ENCODE data around the gene SPOCK1. TPM values are rescaled to one million over a fixed set of nuclear protein-coding genes. Genes with fewer than 3 reads are reported as not detected.

Gene SPOCK1
- total and polyA plus RNA-seq, 2 of the 4 experiments (the other 2 are of a cell fraction): 5.0 to 20.3 TPM

DNA sequence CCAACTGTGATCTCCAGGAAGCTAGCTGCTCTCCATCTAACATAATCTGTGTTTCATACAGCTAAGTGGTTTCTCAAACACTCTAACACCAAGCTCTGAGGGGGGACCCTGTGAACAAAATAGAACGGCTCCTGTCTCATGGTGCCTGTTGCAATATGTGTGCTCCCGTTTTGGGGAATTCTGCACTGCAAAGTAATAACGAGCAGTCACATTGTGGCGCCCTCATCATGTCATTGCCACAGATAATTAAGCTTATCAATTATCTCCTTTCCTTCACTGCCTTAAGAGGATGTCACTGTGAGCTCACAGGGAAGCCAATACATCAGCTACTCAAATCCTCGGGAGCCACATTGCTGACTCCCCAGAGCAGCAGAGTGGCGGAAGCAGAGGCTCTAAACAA, 416.2 kb downstream of the SPOCK1 start:
- in situ Hi-C loops (cut with MboI; ENCODE audit: low sequenced_read_pairs) (no loop called here), intact Hi-C loops (cut with micrococcal nuclease) (no loop called here)

More for the DNA sequence above, 416.2 kb downstream of the SPOCK1 start:
- Histone ChIP-seq H3K79me1 (ENCODE audit: low read depth in 1 of 2, low read length in 2 of 2) (no peaks in the 10 kb centered on the region), H3K4me1 (ENCODE audit: control insufficient read depth, insufficient read depth, low read length) (no peaks in the 10 kb centered on the region), H3K9me1 (ENCODE audit: insufficient read depth, low read length) (no peaks in the 10 kb centered on the region), H3K4ac (ENCODE audit: low read depth, low read length) (no peak overlapping the region), H3K9me3 (ENCODE audit: control insufficient read depth, insufficient read depth, low read length) (no peaks in the 10 kb centered on the region), H2BK15ac (ENCODE audit: low read depth, low read length) (no peak overlapping the region), H4K5ac (ENCODE audit: low read depth, low read length) (no peak overlapping the region), H3K23ac (ENCODE audit: low read depth, low read length) (no peak overlapping the region), H3K14ac (replicated peaks; ENCODE audit: low read depth, low read length) (no peak overlapping the region), H2AFZ (replicated peaks; ENCODE audit: low read length, poor library complexity) (no peak overlapping the region), H3K18ac (ENCODE audit: low read depth, low read length) (no peak overlapping the region), H2BK5ac (ENCODE audit: low read depth, low read length, poor library complexity, severe bottlenecking) (no peak overlapping the region), H3K9ac (ENCODE audit: low read depth, low read length) (no peak overlapping the region), H2BK20ac (ENCODE audit: low read depth, low read length) (no peak overlapping the region), H3K27ac (ENCODE audit: insufficient read depth, low read length) (no peak overlapping the region), H3K56ac (ENCODE audit: extremely low read depth, insufficient read depth, low read length) (no peak overlapping the region), H2AK9ac (replicated peaks; ENCODE audit: low read depth, low read length, poor library complexity) (no peak overlapping the region), H4K91ac (ENCODE audit: insufficient read depth, low read depth, low read length) (no peak overlapping the region), H2BK120ac (ENCODE audit: low read depth, low read length) (no peak overlapping the region), H3K36me3 (ENCODE audit: control insufficient read depth, insufficient read depth, low read length) (no peaks in the 10 kb centered on the region), H4K8ac (ENCODE audit: low read depth in 2 of 2, low read length in 2 of 2) (no peak overlapping the region), H4K20me1 (ENCODE audit: insufficient read depth, low read length) (no peaks in the 10 kb centered on the region), H3K4me3 (ENCODE audit: insufficient read depth, low read depth, low read length) (no peak overlapping the region), H2AK5ac (ENCODE audit: low read depth, low read length) (no peak overlapping the region), H3K27me3 (ENCODE audit: control insufficient read depth, insufficient read depth, low read length) (no peaks in the 10 kb centered on the region), H3K4me2 (ENCODE audit: low read depth, low read length) (no peak overlapping the region)
- CTCF ChIA-PET: no interaction called here
- TF ChIP-seq BHLHE40 (IDR thresholded peaks at IDR 0.05; ENCODE audit: low read depth, low read length) (no peak), MXI1 (IDR thresholded peaks at IDR 0.05; ENCODE audit: borderline replicate concordance, low read depth, low read length) (no peak), MAZ (IDR thresholded peaks at IDR 0.05; ENCODE audit: borderline replicate concordance, low read depth, low read length) (no peak), NFE2L2 (IDR thresholded peaks at IDR 0.05; ENCODE audit: low read depth, low read length) (no peak), POLR2A (IDR thresholded peaks at IDR 0.05; ENCODE audit: low read depth, low read length) (no peak), CHD1 (IDR thresholded peaks at IDR 0.05; ENCODE audit: low read depth, low read length) (no peak)
- TF ChIP-seq, protein P1, sequence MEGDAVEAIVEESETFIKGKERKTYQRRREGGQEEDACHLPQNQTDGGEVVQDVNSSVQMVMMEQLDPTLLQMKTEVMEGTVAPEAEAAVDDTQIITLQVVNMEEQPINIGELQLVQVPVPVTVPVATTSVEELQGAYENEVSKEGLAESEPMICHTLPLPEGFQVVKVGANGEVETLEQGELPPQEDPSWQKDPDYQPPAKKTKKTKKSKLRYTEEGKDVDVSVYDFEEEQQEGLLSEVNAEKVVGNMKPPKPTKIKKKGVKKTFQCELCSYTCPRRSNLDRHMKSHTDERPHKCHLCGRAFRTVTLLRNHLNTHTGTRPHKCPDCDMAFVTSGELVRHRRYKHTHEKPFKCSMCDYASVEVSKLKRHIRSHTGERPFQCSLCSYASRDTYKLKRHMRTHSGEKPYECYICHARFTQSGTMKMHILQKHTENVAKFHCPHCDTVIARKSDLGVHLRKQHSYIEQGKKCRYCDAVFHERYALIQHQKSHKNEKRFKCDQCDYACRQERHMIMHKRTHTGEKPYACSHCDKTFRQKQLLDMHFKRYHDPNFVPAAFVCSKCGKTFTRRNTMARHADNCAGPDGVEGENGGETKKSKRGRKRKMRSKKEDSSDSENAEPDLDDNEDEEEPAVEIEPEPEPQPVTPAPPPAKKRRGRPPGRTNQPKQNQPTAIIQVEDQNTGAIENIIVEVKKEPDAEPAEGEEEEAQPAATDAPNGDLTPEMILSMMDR (conservative IDR thresholded peaks at IDR 0.05; ENCODE audit: low read depth, low read length): no peak
- WGBS, 2 experiments (ENCODE audit: extremely low coverage in 2 of 2, insufficient read length in 1 of 2): no CpG with 5 or more reads among the region's 6 CpGs
- POLR2A ChIA-PET (ENCODE audit: unreplicated experiment): no interaction called here
- BruUV-seq (replicated peaks): no TSS peak
- dilution Hi-C loops (cut with HindIII; ENCODE audit: low sequenced_read_pairs, unreplicated experiment): no loop called here
- no peak for DNase-seq
- ATAC-seq (ENCODE audit: low read depth): no peak

Data from IMR-90 (cell line).